Measurements from ENCODE around the gene KRTAP19-6.
"Not testable (repeated sequence)": the region's sequence is repeated elsewhere in the genome, so short reads cannot be mapped to it uniquely, and the experiment has no call there.

KRTAP19-6 gene

DNA sequence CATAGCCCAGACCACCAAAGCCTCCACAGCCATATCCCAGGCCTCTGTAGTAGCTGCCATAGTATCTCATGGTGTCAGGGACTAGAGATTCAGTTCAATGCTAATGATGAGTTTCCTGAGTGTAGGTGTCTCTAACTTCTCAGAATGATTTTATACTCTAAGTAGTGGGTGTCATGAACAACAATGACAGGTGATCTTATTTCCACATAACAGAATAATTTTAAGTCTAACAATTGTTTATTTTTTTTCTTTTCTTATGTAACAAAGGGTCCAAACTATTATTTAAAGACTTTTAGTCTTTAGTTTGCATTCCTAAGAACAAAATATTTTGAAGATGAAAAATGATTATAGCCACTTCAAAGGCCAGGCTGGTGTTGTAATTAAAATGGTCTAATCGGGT, at the start of gene KRTAP19-6:
KRTAP19-6 (minus strand) TSS at position 101 of the 400 bp plus-strand sequence; CDS start at position 70, 31 bp downstream.
- DNase-seq (ENCODE audit: low spot score) = no peak

DNA sequence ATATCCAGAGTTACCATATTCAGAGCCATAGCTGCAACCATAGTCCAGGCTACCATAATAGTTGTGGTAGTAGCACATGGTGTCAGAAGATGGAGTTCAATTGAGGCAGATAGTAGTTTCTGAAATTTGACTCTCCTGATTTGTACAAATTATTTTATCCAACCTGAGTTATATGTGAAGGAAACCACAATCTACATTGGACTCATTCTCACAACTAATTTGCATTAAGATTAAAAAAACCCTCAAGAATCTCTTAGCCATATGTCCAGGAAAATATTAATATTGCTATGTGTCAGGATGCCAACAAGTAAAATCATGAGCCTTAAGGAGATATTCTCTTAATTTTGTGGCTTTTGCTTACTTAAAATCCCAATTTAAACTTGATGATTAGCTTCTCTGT, 48.6 kb upstream of the KRTAP19-6 start, which contains the start of gene KRTAP22-2:
KRTAP22-2 (minus strand) TSS at position 101 of the 400 bp plus-strand sequence.
- no peak for DNase-seq (ENCODE audit: low spot score)

DNA sequence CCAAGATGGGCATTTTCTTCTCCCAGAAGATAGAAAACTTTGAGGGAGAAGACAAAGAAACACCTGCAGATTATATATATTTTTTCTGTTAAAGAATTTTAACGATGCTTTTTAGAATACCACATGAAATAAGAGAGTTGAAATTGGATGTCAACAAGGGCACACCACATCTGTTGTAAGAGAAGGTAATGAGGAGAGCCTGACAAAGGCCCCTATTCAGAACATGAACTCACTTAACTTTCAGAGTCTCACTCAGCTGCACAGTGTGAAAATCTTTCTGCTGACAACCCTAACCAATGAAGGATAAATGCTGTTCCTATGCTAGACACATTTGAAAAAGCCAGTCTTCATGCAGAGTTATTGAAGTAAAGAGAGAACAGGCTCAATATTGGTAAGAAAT, 41.2 kb upstream of the KRTAP19-6 start:
- DNase-seq (ENCODE audit: low spot score) = no peak

DNA sequence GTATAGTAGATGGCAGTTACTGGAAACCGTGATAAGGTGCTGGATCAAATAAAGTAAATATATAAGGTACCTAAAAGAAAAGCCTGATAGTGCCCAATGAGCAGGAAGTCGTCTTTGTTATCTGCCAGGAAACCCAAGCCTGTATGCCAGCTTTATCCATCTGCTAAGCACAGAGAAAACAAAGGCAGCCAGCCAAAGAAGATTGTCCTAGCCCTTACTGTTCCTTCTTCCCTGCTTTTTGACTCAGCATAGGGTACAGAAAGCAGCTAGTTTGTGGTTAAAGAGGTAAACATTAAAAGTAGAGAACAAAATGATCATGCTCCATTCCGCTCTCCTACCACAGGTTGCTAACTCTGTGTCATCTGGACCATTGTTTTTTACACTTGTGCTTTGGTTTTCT, 38.5 kb upstream of the KRTAP19-6 start:
- no peak for DNase-seq (ENCODE audit: low spot score)

GRCh38 chr21:30579346-30579745, 37.7 kb upstream of the KRTAP19-6 start:
- no peak for DNase-seq (ENCODE audit: low spot score)

DNA sequence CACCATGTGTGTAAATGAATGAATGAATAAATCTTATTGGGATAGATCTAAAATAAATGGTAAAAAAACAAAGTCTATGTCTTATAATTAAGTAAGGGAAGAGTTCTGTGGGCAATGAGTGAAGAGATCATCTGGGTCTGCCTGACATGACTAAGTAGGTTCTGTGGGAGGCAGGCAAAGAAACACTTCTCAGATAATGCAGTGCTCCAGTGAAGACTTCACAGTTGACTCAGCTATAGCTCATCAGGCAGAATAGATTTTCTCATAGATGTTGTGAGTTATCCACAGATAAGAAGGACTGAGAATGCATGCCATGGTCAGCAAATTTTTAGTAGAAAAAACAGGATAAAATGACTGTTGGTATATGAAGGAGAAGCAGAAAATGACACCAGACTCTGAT, 36.1 kb upstream of the KRTAP19-6 start:
- no peak for DNase-seq (ENCODE audit: low spot score)

- no peak for DNase-seq (ENCODE audit: low spot score)
Measured at GRCh38 chr21:30567617-30568016, 26.0 kb upstream of the KRTAP19-6 start.

GRCh38 chr21:30563630-30564029, 22.0 kb upstream of the KRTAP19-6 start:
- DNase-seq (ENCODE audit: low spot score) = no peak

DNA sequence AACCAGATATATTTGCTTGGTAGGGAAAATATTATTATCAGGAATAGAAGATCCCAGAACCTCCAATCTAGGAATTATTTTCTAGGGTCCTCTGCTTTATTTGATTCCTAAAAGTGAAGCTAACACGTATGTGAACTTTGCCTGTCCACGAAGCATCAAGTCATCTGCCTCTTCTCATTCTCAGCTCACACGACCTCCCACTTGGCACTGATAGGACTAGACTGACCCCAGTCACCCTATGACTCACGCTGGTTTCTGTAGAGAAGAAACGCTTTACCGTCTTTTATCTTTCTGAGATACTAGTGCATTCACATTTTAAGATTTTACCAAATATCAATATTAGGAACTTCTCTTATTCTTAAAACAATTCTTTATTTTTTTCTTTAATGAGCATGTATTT, 21.4 kb upstream of the KRTAP19-6 start:
- DNase-seq (ENCODE audit: low spot score) = no peak

DNA sequence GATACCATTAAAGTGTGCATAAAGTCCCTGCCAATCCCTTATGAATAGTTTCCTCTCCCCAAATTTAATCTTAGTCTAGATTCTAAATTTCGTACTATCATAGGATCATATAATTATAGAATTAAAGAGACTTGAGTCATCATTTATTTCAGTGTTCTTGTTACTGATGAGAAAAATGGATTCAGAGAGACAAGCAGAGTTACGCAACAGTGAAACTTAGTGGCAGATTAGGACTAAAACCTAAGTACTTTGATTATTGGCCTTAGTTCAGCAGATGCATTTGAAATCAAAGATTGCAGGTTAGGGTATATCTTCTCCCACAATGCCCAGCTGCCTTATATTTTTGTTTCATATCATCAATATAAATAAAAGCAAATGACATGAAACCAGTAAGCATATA, 20.3 kb upstream of the KRTAP19-6 start:
- no peak for DNase-seq (ENCODE audit: low spot score)

GRCh38 chr21:30561264-30561895, 19.7 kb upstream of the KRTAP19-6 start, which contains the start of gene KRTAP19-7:
TSS of gene KRTAP19-7 (minus strand) at chr21:30561314. CDS start at chr21:30561289, 25 bp downstream.
- DNase-seq (ENCODE audit: low spot score) = no peak

DNA sequence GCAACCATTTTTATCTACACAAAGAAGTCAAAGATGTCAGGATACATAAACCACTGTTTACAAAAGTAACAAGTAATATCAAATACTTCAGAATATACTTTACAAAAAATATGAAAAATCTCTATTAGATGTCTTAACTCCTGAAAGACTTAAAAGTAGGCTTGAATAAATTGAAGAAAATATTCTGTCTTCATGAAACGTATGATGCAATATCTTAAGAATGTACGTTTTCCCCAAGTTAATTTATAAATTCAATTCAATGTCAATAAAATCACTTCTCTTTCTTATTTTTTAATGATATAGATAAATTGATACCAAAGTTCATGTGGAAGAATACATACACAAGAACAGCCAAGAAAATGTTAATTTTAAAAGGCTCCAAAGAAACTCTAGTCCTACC, 13.4 kb upstream of the KRTAP19-6 start:
- no peak for DNase-seq (ENCODE audit: low spot score)

GRCh38 chr21:30552782-30553181, 11.1 kb upstream of the KRTAP19-6 start:
- no peak for DNase-seq (ENCODE audit: low spot score)

DNA sequence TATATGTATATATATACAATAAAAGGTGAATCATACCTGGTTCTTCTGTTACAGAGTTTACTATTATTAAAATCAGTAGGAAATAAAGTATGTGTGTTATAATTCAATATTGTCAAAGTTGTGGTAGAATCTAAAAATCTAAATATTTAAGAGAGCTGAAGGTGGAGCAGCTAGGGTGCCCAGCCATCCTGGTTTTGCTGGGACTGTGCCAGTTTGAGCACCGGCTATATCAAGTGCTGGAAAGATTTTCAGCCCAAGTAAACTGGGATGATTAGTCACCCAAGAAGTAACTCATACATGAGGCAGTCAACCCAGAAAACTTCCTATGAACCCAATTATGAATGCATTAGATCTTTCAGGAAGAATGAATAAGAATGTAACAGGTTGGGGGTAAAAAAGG, 22.8 kb downstream of the KRTAP19-6 start:
- DNase-seq (ENCODE audit: low spot score) = no peak

DNA sequence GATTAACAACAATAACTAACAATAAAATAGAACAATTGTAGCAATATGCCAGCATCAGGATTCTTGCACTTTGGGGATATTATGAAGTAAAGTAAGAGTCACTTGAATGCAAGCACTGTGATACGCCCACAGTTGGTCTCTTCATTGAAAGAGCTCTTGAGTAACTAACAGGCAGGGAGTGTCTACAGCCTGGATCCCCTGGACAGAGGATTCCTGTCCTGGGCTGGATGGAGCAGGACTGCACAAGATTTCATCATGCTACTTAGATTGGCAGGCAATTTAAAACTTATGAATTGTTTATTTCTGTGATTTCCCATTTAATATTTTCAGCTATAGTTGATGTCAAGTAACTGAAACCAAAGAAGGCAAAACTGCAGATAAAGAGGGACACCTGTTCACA, 26.0 kb downstream of the KRTAP19-6 start:
- no peak for DNase-seq (ENCODE audit: low spot score)

DNA sequence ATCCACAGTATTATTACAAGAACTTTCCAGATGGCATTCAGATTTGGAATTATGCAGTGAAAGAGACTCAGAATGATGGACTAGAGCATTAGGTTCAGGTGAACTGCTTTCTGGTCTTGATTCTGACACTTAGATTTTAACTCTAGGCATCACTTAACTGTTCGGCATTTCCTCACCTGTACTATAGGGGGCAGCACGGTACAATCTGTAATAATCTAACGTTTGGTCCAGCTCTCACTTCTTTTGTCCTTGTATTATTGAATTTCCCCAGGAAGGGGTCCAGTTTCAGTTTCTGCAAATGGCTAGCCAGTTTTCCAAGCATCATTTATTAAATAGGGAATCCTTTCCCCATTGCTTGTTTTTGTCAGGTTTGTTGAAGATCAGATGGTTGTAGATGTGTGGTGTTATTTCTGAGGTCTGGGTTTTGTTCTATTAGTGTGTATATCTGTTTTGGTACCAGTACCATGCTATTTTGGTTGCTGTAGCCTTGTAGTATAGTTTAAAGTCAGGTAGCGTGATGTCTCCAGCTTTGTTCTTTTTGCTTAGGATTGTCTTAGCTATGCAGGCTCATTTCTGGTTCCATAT, 36.0 kb downstream of the KRTAP19-6 start:
- DNase-seq (ENCODE audit: low spot score) = not testable (repeated sequence)

- DNase-seq (ENCODE audit: low spot score) = no peak
Measured at GRCh38 chr21:30502041-30502440, 39.6 kb downstream of the KRTAP19-6 start, which contains the start of gene KRTAP19-5. TSS of gene KRTAP19-5 (minus strand) at chr21:30502141. CDS start at chr21:30502090, 51 bp downstream.

- DNase-seq (ENCODE audit: low spot score) = no peak
Measured at GRCh38 chr21:30497065-30497464, 44.6 kb downstream of the KRTAP19-6 start, which contains the start of gene KRTAP19-4. TSS of gene KRTAP19-4 (minus strand) at chr21:30497165. CDS start at chr21:30497110, 55 bp downstream.

DNA sequence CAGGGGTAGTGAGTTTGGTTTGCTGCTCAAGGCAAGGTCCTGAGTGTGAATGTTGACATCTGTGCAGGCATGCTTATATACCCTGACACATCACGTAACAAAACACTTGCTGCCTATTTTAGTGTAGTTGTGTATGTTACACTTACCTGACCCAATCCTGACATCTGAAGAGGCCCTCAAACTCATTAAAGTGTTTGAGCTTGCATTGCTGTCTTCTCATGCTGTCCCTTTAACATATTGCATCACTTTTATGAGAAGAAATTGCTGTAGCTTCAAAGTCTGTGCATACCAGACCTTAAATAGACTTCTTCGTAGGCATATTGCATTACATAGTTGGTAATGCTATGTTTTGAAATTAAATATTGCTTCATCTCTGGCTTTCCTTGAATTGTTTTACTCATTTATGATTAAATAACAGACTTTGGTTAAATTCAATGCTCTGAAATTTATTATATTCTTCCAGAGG, 49.7 kb downstream of the KRTAP19-6 start, which contains the start of gene KRTAP19-3:
KRTAP19-3 (minus strand) TSS at position 51 of the 466 bp plus-strand sequence. CDS start 56 bp downstream, outside the sequence.
- no peak for DNase-seq (ENCODE audit: low spot score)

Measured in globus pallidus (tissue), 1 donor.